NCI-H460 (cell line): Measurements from ENCODE around the gene LEPR. TPM values are rescaled to one million over a fixed set of nuclear protein-coding genes. Genes with fewer than 3 reads are reported as not detected.

Experiments used
- DNase-seq: peaks from one replicate; pipeline ENCODE4 v3.0.0-alpha.2; 2016; ENCODE audit warnings: low read depth; ENCODE audit errors: extremely low read depth
- total RNA-seq: library from RNA; depleted of rRNA; stranded (reverse); fragments of >200 nt; shearing (Covaris generic); gene quantifications from 2 replicates; pipeline ENCODE4 v1.2.3, GENCODE V29; 2014

The LEPR gene
- total RNA-seq, 1 experiment from 2014 or later = 10.2 TPM

DNA sequence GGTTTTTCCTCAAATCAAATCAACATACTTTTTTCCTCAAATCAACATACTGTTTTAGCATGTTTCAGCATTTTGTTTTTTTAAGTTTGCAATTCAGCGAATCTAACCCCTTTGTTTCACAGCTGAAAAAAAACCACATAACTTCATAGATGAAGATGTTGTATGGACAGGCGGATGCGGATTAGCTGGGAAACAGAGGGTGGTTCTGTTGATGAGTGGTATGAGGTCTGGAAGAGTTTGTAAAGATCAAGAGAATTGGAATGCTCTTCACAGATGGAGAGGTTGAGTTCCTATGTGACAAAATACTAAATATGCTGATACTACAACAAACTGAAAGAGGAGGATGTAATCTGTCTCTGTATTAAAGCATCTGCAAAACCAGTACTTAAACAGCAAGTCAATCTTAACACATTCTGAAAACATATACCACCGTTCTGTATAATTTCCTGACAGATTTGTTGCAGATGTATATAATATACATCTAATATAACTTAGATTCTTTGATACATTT lies 10.6 kb upstream of the LEPR start:
- DNase-seq = no peak

DNA sequence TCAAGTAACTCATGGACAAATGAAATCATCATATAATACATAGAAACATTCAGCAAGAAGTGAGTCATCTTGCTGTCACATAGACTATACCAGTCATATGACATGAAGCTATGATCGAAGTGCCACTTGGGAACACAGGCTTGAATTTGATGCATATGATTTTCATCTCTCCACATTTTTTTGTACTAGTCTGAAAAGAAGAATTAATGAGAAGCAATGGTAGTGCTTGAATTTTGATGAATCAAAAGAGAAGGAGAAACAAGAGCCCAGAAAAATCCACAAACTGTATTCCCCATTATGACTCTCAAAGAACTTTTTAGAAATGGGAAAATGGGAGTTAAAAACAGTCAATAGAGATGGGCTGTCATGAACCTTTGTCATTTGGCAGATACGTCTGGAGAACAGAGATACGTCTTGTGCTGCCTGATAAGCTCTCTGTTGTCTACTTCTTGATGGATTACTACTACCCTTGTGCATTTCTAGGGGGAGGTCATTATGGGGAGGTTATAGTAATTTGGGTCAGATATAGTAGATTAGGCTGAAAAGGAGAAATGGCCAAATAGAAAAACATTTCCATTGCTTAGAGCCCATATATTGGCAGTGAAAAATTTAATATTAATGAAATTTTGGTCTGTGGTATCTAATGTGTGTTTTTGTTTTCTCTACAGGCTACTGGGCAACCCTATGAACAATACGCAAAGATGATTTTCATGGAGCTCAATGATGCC lies 8.0 kb upstream of the LEPR start:
- no peak for DNase-seq

GRCh38 chr1:65412984-65413375 lies 7.5 kb upstream of the LEPR start:
- no peak for DNase-seq

GRCh38 chr1:65414538-65414937 lies 5.9 kb upstream of the LEPR start:
- DNase-seq = no peak

GRCh38 chr1:65416767-65417166 lies 3.7 kb upstream of the LEPR start:
- no peak for DNase-seq

DNA sequence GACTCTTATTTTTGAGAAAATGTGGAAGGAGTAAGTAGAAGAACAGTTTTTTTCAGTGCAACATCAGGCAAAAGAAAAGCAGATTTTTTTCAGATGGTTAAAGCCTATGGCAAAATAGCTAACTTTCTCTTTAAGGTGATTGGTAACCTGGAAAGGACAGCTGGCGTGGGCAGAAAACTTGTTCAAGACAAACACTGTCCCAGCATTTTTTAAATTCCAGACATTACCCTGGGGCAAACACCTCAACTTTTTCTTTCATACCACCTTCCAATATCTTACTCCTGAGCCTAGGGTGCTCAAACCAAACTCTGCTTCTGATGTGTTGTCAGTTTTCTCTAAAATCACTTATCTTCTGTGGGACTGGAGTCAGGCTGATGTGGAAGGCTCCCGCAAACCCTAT lies 2.7 kb upstream of the LEPR start:
- DNase-seq = no peak

GRCh38 chr1:65418522-65419185 lies 1.8 kb upstream of the LEPR start:
- no peak for DNase-seq

DNA sequence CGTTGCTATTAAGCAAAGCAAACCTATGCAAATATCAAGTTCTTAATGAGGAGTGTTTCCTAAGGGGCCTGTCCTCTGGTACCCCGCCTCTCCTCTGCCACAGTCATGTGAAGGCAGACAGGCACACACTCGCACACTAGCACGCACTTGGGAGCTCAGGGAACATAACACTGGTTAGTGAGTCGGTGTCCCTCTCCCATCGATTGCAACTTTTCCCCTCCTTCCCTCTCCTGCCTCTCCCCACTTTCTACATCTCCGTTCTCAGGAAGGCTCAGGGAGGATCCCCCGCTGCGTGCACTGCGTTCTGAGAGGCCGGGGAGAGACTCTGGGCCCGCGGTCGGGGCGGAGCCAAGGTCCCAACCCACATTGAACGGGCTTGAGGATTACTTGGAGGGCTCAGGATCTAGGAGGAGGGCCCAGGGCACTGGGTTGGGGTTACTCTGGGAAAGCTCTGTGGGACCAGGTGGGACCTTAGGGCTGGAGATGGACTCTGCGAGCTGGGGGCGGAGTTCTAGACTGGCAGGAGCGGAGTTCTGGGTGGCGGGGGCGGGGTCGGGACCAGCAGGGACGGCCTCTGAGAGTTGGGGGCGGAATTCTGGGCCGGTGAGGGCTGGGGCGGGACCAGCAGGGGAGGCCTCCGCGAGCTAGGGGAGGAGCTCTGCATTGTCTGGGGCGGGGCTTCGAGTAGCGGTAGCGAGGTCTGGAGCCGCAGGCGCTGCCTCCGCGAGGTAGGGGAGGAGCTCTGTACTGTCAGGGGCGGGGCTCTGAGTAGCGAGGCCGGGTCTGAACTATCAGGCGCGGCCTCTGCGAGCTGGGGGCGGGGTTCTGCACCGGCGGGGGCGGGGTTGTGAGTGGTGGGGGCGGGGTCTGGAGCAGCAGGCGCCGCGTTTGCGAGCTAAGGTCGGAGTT lies 533 bp upstream of the LEPR start:
- peak; percentile 98 for DNase-seq

DNA sequence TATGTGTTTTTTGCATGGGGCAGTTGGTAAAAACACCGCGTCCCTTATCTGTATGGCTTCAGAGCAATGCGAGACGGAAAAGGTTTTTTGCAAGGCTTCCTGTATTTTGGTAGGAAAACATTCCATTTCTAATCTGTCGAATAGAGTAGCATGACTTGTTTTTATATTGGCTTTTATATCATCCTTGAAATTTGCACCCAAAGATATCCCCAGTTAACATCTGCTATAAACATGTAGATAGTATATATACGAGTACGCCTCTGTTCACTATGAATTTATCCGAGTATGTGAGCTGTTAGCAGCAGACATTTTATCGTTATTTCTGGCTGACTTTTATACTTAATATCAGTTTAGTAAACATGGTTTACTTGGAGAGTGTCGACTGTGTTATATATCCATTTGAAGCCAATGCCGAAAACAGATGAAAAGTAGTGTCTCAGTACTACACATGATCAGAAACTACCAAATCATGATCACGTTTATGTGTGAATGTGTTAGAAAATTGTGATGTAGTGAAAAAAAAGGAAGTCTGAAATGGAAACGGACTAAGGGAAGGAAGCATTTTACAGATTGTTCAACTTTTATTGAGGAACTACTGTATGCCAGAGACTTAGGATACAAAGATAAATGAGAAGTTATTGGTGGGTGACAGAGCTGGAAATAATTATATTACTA lies 1.0 kb downstream of the LEPR start:
- no peak for DNase-seq

DNA sequence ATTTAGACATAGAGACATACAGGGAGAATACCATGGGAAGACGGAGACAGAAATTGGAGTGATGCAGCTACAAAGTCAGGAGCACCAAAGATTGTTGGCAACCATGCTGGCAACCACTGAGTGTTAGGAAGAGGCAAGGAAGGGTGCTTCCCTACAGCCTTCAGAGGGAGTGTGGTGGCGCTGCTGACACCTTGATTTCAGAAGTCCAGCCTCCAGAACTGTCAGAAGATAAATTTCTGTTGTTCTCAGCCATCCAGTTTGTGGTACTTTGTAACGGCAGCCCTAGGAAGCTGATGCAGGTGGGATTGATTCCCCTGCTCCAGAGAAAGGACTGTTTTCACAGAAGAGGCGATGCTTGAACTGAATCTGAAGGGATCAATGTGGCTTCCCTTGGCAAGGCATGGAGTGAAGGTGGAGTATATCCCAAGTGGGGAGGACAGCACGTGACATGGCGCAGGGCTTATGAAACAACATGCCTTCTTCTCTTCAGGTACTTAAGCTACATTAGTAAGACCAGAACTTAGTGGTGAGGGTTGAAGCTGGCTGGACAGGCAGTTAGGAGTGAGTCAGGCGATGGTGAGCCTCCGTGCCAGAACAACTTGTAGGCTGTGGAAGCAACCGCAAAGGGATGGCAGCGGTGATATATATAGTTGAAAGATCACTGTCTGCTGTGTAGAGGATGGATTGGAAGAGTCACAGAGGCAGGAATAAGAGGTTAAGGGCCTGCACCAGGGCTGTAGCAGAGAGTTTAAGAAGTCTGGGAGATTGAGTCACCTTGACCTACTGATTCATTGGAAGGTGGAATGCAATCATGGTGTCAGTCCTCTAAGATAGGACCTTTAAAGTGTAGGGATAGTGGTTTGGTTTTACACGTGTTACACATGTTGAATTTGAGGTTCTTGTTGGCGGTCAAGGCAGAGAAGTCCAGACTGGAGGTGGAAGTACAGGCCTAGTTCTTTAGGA lies 2.1 kb downstream of the LEPR start:
- no peak for DNase-seq

DNA sequence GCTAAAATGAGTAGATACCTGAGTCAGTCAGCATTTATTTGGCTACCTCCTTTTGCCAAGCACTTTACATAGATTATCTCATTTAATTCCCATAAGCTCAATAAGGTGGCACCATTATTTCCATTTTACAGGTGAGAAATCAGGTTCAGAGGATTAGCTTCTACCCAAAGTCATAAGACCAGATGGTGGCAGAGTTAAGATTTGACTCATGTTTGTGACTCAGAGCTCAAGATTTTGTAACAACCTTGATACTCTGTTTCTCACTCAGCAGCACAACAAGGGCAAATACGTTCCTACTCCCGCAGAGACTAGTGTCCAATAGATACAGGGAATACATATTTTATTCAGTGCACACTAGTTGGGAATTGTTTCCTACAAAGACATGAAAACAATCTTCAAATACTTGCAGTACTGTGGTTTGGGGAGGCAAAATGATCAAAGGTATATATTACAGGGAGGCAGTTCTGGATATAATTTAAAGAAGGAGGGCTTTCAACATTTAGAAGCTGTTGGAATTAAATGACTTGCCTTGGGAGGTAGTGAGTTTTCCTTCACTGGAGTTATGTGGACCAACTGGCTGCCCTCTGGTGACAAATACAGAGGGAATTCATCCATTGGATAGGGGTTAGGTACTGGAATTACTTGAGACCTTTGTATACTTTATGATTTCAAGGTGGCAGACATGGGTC lies 3.6 kb downstream of the LEPR start:
- DNase-seq = peak; percentile 57

- DNase-seq = no peak
Observed at GRCh38 chr1:65424573-65424889, 4.1 kb downstream of the LEPR start.

DNA sequence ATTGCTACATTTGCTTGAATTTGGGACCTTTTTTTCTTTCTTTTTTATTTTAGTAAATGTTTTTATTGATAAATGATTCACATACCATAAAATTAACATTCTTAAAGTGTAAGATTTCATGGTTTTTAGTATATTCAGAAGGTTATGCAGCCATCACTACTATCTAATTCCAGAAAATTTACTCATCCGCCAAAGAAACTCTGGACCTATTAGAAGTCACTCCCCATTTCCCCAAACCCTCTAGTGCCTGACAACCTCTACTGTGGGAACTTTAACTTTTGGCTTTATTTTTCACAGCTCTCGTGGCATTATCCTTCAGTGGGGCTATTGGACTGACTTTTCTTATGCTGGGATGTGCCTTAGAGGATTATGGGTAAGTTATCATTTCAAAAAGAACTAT lies 4.5 kb downstream of the LEPR start:
- no peak for DNase-seq

DNA sequence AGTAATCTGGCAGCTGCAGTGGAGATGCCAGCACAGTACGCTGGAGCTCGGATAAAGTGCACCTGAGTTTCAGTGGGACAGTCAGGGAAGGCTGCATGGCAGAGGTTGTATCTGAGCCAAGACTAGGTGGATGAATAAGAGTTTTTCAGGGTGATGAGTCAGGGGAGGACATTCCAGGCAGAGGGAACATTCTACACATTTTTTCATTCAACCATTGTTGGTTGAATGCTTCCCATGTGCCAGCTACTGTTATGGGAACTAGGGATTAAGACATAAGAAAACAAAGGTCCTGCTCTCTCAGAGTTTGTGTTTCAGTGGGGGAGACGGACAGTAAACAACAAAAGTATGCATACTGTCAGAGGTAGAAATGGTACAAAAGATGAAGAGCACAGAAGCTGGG lies 5.2 kb downstream of the LEPR start:
- peak; percentile 22 for DNase-seq

GRCh38 chr1:65429078-65429477 lies 8.6 kb downstream of the LEPR start:
- DNase-seq = no peak

GRCh38 chr1:65429806-65430205 lies 9.3 kb downstream of the LEPR start:
- no peak for DNase-seq

DNA sequence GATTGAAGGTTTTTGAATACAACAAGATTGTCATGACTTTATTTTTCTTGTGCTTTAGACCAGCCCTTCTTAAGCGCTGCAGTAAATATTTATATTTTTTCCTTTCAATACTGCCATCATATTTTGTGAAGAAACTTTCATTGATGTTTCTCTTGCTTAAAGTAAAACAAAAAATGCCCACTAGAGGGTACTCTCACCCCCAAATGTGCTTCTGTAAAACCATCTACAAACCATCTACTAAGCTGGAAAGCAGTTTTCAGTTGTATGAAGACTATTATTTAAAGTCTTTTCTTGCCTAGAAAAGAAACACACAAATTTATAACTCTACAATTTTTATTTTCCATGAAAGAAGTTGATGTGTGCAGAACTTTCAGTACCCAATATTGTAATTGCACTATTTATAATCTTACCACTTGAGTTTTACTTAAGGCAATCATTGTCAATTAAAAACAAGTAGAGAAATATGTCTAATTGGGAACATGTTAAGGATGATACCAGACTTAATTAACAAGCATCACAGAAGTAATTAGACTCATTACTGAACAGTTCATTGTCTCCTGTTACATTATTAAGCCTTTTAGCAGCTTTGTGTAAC lies 10.7 kb downstream of the LEPR start:
- DNase-seq = peak; percentile 36

GRCh38 chr1:65432918-65433317 lies 12.4 kb downstream of the LEPR start:
- no peak for DNase-seq

GRCh38 chr1:65434255-65434654 lies 13.8 kb downstream of the LEPR start:
- DNase-seq = no peak
